ENCODE measurements around the gene OTOA.

DNA sequence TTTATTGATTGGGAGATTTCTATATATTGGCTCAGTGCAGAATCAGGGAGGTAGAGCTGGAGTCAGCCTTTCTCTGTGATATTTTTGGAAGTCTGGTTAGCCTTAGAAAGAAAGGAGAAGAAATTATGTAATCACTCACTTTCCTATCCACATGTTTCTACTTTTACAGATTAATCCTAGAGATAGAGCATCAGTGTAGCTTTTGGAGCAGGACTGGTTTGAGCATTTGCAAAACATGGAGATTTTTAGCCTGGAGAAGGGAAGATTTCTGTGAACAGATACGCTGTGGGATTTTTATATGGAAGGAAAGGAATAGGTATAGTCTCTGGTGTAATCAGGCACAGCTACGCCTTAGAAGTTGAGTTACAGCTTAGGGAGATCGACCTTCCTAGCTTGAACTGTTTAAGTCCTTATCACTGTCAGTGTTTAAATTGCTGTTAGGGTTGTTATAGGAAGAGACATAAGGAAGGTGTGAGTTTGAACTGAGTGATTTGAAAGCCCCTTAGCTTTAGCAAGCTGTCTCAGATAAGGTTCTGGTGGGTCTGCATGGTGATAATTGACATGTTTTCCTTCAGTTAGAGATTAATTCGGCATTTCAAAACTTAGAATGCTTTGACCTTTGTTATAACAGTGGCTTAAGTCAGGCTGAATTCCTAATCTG, 43.9 kb upstream of the OTOA start:
- TF ChIP-seq TAF1 (IDR thresholded peaks at IDR 0.05; ENCODE audit: borderline replicate concordance, insufficient read depth, low read length) = no peak
- no peak for TF ChIP-seq POLR2AphosphoS5 (IDR thresholded peaks at IDR 0.05; ENCODE audit: low read depth, low read length)
- TF ChIP-seq, protein P1, sequence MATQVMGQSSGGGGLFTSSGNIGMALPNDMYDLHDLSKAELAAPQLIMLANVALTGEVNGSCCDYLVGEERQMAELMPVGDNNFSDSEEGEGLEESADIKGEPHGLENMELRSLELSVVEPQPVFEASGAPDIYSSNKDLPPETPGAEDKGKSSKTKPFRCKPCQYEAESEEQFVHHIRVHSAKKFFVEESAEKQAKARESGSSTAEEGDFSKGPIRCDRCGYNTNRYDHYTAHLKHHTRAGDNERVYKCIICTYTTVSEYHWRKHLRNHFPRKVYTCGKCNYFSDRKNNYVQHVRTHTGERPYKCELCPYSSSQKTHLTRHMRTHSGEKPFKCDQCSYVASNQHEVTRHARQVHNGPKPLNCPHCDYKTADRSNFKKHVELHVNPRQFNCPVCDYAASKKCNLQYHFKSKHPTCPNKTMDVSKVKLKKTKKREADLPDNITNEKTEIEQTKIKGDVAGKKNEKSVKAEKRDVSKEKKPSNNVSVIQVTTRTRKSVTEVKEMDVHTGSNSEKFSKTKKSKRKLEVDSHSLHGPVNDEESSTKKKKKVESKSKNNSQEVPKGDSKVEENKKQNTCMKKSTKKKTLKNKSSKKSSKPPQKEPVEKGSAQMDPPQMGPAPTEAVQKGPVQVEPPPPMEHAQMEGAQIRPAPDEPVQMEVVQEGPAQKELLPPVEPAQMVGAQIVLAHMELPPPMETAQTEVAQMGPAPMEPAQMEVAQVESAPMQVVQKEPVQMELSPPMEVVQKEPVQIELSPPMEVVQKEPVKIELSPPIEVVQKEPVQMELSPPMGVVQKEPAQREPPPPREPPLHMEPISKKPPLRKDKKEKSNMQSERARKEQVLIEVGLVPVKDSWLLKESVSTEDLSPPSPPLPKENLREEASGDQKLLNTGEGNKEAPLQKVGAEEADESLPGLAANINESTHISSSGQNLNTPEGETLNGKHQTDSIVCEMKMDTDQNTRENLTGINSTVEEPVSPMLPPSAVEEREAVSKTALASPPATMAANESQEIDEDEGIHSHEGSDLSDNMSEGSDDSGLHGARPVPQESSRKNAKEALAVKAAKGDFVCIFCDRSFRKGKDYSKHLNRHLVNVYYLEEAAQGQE (IDR thresholded peaks at IDR 0.05; ENCODE audit: insufficient read depth in 1 of 2, low read depth in 2 of 2, low read length in 2 of 2) = no peak
- no peak for TF ChIP-seq SIN3A (IDR thresholded peaks at IDR 0.05; ENCODE audit: borderline replicate concordance, insufficient read depth, low read length)
- TF ChIP-seq FOXP2 (optimal IDR thresholded peaks at IDR 0.05; ENCODE audit: borderline replicate concordance, extremely low read depth, extremely low read length, insufficient read depth) = no peak

Data from PFSK-1 (cell line).